Measurements from ENCODE around the gene NUDT15. TPM values are rescaled to one million over a fixed set of nuclear protein-coding genes. Genes with fewer than 3 reads are reported as not detected.

NUDT15 gene
- total RNA-seq, 4 donors from 2014 or later: 5.6 to 10.0 (median 9.1) TPM

DNA sequence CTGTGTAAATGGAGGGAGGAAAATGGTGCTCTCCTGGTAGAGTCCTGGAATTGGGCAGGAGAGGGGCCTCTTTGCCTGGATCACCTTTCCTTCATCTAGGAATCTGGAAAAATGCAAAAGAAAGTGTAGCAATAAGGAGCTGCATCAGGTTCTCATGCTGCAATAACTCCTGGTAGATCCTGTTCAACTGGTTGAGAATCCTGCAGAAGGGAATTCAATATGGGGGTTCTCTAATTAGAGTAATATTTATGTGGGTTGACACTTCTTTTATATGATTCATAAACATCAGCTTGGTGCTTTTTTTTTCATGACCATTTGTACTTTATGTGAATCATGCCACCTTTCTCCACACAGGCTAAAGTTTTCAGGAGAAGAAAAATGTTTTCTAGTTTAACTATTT lies 9.5 kb upstream of the NUDT15 start:
- TF ChIP-seq POLR2AphosphoS5 (IDR thresholded peaks at IDR 0.05) (no peak), POLR2A (IDR thresholded peaks at IDR 0.05) (no peak), EP300 (IDR thresholded peaks at IDR 0.05) (no peak)
- TF ChIP-seq, protein P1, sequence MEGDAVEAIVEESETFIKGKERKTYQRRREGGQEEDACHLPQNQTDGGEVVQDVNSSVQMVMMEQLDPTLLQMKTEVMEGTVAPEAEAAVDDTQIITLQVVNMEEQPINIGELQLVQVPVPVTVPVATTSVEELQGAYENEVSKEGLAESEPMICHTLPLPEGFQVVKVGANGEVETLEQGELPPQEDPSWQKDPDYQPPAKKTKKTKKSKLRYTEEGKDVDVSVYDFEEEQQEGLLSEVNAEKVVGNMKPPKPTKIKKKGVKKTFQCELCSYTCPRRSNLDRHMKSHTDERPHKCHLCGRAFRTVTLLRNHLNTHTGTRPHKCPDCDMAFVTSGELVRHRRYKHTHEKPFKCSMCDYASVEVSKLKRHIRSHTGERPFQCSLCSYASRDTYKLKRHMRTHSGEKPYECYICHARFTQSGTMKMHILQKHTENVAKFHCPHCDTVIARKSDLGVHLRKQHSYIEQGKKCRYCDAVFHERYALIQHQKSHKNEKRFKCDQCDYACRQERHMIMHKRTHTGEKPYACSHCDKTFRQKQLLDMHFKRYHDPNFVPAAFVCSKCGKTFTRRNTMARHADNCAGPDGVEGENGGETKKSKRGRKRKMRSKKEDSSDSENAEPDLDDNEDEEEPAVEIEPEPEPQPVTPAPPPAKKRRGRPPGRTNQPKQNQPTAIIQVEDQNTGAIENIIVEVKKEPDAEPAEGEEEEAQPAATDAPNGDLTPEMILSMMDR (IDR thresholded peaks at IDR 0.05): no peak
- DNase-seq (ENCODE audit: low spot score in 2 of 2): no peak
- no peak overlapping the region for H3K4me3 ChIP-seq
- H3K9me3 ChIP-seq: peaks cover 5% of the 10 kb centered on the region
- no peaks in the 10 kb centered on the region for H3K36me3 ChIP-seq
- H3K27ac ChIP-seq: no peak overlapping the region
- no peaks in the 10 kb centered on the region for H3K4me1 ChIP-seq
- H3K27me3 ChIP-seq: no peaks in the 10 kb centered on the region

DNA sequence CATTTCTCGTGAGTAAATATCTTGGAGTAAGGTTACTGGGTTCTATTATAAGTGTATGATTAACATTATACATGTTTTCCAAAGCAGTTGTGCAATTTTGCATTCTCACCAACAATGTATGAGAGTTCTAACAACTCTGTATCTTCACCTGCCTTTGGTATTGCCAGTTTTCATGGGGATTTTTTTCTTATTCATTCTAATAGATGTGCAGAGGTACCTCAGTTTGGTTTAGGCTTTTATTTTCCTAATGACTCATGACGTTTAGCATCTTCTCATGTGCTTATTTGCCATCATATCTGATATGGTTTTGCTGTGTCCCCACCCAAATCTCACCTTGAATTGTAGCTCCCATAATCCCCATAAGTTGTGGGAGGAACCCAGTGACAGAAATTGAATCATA lies 7.7 kb upstream of the NUDT15 start:
- peaks cover 5% of the 10 kb centered on the region for H3K9me3 ChIP-seq
- TF ChIP-seq EP300 (IDR thresholded peaks at IDR 0.05): no peak
- no peak for TF ChIP-seq POLR2AphosphoS5 (IDR thresholded peaks at IDR 0.05)
- TF ChIP-seq, protein P1 (IDR thresholded peaks at IDR 0.05): no peak
- TF ChIP-seq POLR2A (IDR thresholded peaks at IDR 0.05): no peak
- no peak overlapping the region for H3K4me3 ChIP-seq
- no peaks in the 10 kb centered on the region for H3K36me3 ChIP-seq
- 42% methylated on average over 2 of the region's 2 CpGs for WGBS
- no peaks in the 10 kb centered on the region for H3K27me3 ChIP-seq
- no peak for DNase-seq (ENCODE audit: low spot score in 2 of 2)
- no peak overlapping the region for H3K27ac ChIP-seq
- H3K4me1 ChIP-seq: no peaks in the 10 kb centered on the region

DNA sequence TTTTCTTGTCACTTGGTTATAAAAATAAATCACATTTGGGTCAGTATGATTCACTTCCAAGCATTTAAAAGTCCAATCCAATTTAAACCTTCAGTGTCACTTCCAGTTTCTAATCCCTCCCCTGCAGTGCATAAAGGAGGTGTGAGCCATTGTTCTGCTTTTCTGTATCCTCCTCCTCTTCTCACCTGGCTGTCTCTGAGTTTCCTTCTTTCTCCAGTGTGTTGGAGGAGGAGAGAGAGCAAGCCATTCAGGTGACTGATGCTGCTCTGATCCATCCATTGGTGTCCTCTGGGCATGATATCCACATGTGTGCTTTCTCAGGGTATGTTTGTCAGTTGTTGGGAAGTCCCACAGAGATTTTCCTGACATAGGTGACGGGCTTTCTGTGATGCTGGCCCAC lies 1.2 kb downstream of the NUDT15 start:
- Histone ChIP-seq H3K4me1 (peaks cover 16% of the 10 kb centered on the region), H3K27ac (no peak overlapping the region), H3K4me3 (no peak overlapping the region), H3K27me3 (no peaks in the 10 kb centered on the region), H3K36me3 (peaks cover 12% of the 10 kb centered on the region), H3K9me3 (no peaks in the 10 kb centered on the region)
- 86% methylated on average over 1 of the region's 1 CpG for WGBS
- no peak for DNase-seq (ENCODE audit: low spot score in 2 of 2)
- no peak for TF ChIP-seq EP300 (IDR thresholded peaks at IDR 0.05)
- no peak for TF ChIP-seq POLR2AphosphoS5 (IDR thresholded peaks at IDR 0.05)
- no peak for TF ChIP-seq POLR2A (IDR thresholded peaks at IDR 0.05)
- TF ChIP-seq, protein P1 (IDR thresholded peaks at IDR 0.05): no peak

DNA sequence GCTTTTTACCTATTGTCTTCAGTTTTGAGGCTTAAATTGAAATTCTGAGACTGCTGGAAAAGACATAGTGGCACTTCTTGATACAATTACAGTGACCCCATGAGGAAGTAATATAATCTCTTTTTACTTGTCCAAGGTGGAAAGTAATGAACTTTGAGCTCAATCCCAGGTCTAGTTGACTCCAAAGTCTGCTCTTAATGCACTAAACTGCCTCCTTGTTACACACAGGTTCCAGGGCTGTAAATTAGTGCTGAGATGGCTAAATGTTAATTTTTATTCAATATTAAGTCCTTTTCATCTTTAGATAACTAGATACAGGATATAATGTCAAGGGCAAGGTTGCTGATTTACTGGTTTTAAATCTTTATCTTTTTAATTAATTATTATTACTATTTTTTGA lies 2.5 kb downstream of the NUDT15 start:
- Histone ChIP-seq H3K27me3 (no peaks in the 10 kb centered on the region), H3K27ac (no peak overlapping the region), H3K4me3 (no peak overlapping the region), H3K9me3 (no peaks in the 10 kb centered on the region), H3K36me3 (peaks cover 12% of the 10 kb centered on the region), H3K4me1 (peaks cover 16% of the 10 kb centered on the region)
- TF ChIP-seq, protein P1 (IDR thresholded peaks at IDR 0.05): no peak
- TF ChIP-seq POLR2A (IDR thresholded peaks at IDR 0.05) (no peak), EP300 (IDR thresholded peaks at IDR 0.05) (no peak), POLR2AphosphoS5 (IDR thresholded peaks at IDR 0.05) (no peak)
- no peak for DNase-seq (ENCODE audit: low spot score in 2 of 2)

DNA sequence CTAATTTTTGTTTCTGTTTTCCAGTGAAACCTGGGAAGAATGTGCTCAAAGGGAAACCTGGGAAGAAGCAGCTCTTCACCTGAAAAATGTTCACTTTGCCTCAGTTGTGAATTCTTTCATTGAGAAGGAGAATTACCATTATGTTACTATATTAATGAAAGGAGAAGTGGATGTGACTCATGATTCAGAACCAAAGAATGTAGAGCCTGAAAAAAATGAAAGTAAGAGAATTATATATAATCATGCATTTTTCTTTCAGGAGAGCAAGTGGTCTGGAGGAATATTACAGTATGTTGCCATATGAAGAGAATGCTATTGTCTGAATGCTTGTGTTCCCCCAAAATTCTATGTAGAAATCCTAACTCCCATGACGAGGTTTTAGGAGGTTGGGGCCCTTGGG lies 3.4 kb downstream of the NUDT15 start:
- Histone ChIP-seq H3K36me3 (peaks cover 12% of the 10 kb centered on the region), H3K4me3 (no peak overlapping the region), H3K4me1 (peaks cover 16% of the 10 kb centered on the region), H3K27me3 (no peaks in the 10 kb centered on the region), H3K9me3 (no peaks in the 10 kb centered on the region), H3K27ac (no peak overlapping the region)
- WGBS: 87% methylated on average over 1 of the region's 1 CpG
- no peak for DNase-seq (ENCODE audit: low spot score in 2 of 2)
- TF ChIP-seq, protein P1 (IDR thresholded peaks at IDR 0.05): no peak
- TF ChIP-seq EP300 (IDR thresholded peaks at IDR 0.05) (no peak), POLR2AphosphoS5 (IDR thresholded peaks at IDR 0.05) (no peak), POLR2A (IDR thresholded peaks at IDR 0.05) (no peak)

Data from suprapubic skin (tissue), 4 donors.